ENCODE measurements around the gene FNDC3A.
"Not testable (repeated sequence)": the region's sequence is repeated elsewhere in the genome, so short reads cannot be mapped to it uniquely, and the experiment has no call there.

The FNDC3A gene

GRCh38 chr13:49112782-49113525 is 137.2 kb downstream of the FNDC3A start:
- no peak overlapping the region for H3K4me3 ChIP-seq (ENCODE audit: low read depth, low read length)
- no peak for TF ChIP-seq CTCF (IDR thresholded peaks at IDR 0.05; ENCODE audit: insufficient read depth, low read depth, low read length, missing control alignments)

DNA sequence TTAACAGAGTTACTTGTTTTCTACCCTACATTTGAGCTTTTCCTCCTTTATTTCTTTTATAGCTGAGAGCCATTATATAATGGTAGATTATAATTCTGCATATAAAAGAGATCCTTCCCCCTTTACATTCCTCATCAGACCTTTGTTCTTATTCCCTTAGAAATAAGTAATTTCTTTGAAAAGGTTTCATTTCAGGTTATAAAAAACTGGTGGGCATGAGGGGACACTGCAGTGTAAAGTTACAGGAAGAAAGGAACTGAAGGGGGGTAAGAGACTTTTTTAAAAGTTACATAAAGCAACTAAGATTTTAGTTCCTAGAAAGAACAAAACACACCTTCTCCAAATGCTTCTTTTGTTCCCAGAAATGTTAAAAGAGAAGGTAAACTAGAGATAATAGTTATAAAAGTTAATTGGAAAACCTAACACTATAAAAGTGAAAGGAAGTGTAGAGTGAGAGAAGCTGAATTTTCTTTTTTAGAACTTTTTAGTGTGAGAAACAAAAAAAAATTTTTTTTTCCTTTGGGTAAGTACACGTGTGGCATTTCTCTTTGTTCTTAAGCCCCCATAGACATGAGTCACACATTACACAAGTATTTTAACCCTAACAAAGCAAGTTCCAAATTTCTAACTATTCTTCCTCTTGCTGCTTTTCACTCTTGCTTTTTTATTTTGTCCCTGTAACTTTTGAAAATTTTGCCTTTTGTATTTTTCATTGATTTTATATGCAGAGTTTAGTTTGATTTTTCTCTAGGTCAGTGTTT is 138.0 kb downstream of the FNDC3A start:
- no peak for TF ChIP-seq CTCF (IDR thresholded peaks at IDR 0.05; ENCODE audit: insufficient read depth, low read depth, low read length, missing control alignments)
- no peak for DNase-seq (ENCODE audit: low read depth)
- H3K4me3 ChIP-seq (ENCODE audit: low read depth, low read length) = no peak overlapping the region

More at GRCh38 chr13:49112782-49113525, 137.2 kb downstream of the FNDC3A start:
- no peak for DNase-seq (ENCODE audit: low read depth)

- H3K4me3 ChIP-seq (ENCODE audit: low read depth, low read length) = no peak overlapping the region
- DNase-seq (ENCODE audit: low read depth) = no peak
- TF ChIP-seq CTCF (IDR thresholded peaks at IDR 0.05; ENCODE audit: insufficient read depth, low read depth, low read length, missing control alignments) = no peak
Measured at GRCh38 chr13:49116873-49117272, 141.2 kb downstream of the FNDC3A start.

DNA sequence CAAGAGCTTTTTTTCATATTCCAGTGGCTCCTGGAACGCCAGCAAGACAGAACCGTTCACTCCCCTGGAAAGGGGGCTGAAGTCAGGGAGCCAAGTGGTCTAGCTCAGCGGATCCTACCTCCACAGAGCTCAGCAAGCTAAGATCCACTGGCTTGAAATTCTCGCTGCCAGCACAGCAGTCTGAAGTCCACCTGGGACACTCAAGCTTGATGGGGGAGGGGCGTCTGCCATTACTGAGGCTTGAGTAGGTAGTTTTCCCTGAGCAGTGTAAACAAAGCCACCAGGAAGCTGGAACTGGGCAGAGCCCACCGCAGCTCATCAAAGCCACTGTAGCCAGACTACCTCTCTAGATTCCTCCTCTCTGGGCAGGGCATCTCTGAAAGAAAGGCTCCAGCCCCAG is 142.7 kb downstream of the FNDC3A start:
- not testable (repeated sequence) for DNase-seq (ENCODE audit: low read depth); H3K4me3 ChIP-seq (ENCODE audit: low read depth, low read length)

- no peak overlapping the region for H3K4me3 ChIP-seq (ENCODE audit: low read depth, low read length)
- no peak for TF ChIP-seq CTCF (IDR thresholded peaks at IDR 0.05; ENCODE audit: insufficient read depth, low read depth, low read length, missing control alignments)
- DNase-seq (ENCODE audit: low read depth) = no peak
Measured at GRCh38 chr13:49124693-49125304, 149.1 kb downstream of the FNDC3A start.

DNA sequence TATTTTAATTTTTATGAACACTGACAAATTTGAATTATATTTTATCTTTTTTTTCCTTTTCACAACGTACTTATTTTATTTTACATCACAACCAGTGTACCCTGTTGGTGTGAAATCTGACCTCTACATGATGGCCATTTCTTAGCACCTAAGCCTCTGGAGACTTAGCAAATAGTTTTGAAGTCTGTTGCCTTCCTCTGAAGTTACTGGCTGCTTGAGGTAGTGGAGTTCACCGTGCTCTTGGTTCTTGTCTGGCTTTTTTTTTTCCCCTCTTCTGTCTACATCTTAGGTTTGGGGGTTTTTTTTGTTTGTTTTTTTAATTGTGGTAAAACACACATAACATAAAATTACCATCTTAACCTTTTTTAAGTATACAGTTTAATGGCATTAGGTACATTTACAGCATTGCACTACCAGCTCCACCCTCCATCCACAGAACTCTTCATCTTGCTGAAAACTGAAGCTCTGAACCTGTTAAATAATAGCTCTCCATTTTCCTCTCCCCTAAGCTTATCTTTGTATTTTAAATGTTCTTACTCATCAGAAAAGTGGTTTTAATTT is 150.3 kb downstream of the FNDC3A start:
- no peak for TF ChIP-seq CTCF (IDR thresholded peaks at IDR 0.05; ENCODE audit: insufficient read depth, low read depth, low read length, missing control alignments)
- no peak for DNase-seq (ENCODE audit: low read depth)

GRCh38 chr13:49132479-49133002 is 156.8 kb downstream of the FNDC3A start:
- DNase-seq (ENCODE audit: low read depth) = no peak
- TF ChIP-seq CTCF (IDR thresholded peaks at IDR 0.05; ENCODE audit: insufficient read depth, low read depth, low read length, missing control alignments) = no peak
- H3K4me3 ChIP-seq (ENCODE audit: low read depth, low read length) = no peak overlapping the region

More for the DNA sequence above, 150.3 kb downstream of the FNDC3A start:
- H3K4me3 ChIP-seq (ENCODE audit: low read depth, low read length) = no peak overlapping the region
